Prostate gland (tissue), 2 donors: ENCODE data around the gene GATA5.

Experiments used
- CTCF ChIP-seq, 4 experiments: fragments of 200-600 bp in 2 of 4; fragments of 450-650 bp in 2 of 4; sonication (generic) in 2 of 4; IDR thresholded peaks; 1 replicate in 3 of 4; 2 replicates in 1 of 4; pipeline ENCODE4 v1.5.1; 2016 to 2019; ENCODE audit warnings: antibody characterized with exemption in 4 of 4, mild to moderate bottlenecking in 2 of 4, moderate library complexity in 2 of 4
- POLR2A ChIP-seq: fragments of 450-650 bp; IDR thresholded peaks from one replicate; pipeline ENCODE4 v1.6.1; 2016; ENCODE audit warnings: antibody characterized with exemption, mild to moderate bottlenecking

- no peak for TF ChIP-seq POLR2A
- no peak for TF ChIP-seq CTCF (IDR thresholded peaks at IDR 0.05)
Measured at GRCh38 chr20:62483613-62484458, 8.0 kb upstream of the GATA5 start.
